OCI-LY7 (cell line): ENCODE data around the gene ROBO1.

ENCODE experiments used
- EZH2phosphoT487 ChIP-seq: fragments of 200-600 bp; sonication (generic); IDR thresholded peaks from 2 replicates; pipeline ENCODE4 v1.6.1; 2018; ENCODE audit warnings: low read depth, borderline replicate concordance, mild to moderate bottlenecking, mixed run types, antibody characterized with exemption, low read length, moderate library complexity, mixed read lengths
- TF ChIP-seq, protein P1 (sequence below): fragments of 200-600 bp; sonication (generic); conservative IDR thresholded peaks from 2 replicates; pipeline ENCODE4 v1.5.1; 2014; ENCODE audit warnings: mild to moderate bottlenecking, antibody characterized with exemption, low read length, moderate library complexity, mixed read lengths

DNA sequence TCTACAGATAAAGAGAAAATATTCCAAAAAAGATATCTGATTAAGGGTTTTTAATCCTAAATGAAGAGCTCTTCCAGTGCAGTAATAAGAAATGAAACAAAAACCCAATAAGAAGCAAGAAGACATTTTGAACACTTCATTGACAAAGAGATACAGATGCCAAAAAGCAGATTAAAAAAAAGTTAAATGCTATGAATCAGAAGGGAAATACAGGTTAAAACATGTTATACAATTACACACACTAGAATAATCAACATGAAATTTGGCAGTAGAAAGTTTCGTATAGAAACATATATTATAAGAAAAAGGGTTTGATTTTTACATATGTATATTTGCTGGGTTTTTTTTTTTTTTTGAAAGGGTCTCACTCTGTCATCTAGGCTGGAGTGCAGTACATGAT is 135.0 kb downstream of the ROBO1 start:
- TF ChIP-seq, protein P1, sequence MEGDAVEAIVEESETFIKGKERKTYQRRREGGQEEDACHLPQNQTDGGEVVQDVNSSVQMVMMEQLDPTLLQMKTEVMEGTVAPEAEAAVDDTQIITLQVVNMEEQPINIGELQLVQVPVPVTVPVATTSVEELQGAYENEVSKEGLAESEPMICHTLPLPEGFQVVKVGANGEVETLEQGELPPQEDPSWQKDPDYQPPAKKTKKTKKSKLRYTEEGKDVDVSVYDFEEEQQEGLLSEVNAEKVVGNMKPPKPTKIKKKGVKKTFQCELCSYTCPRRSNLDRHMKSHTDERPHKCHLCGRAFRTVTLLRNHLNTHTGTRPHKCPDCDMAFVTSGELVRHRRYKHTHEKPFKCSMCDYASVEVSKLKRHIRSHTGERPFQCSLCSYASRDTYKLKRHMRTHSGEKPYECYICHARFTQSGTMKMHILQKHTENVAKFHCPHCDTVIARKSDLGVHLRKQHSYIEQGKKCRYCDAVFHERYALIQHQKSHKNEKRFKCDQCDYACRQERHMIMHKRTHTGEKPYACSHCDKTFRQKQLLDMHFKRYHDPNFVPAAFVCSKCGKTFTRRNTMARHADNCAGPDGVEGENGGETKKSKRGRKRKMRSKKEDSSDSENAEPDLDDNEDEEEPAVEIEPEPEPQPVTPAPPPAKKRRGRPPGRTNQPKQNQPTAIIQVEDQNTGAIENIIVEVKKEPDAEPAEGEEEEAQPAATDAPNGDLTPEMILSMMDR: no peak
- TF ChIP-seq EZH2phosphoT487: no peak
